Measurements from ENCODE around the gene CAMTA1.

DNA sequence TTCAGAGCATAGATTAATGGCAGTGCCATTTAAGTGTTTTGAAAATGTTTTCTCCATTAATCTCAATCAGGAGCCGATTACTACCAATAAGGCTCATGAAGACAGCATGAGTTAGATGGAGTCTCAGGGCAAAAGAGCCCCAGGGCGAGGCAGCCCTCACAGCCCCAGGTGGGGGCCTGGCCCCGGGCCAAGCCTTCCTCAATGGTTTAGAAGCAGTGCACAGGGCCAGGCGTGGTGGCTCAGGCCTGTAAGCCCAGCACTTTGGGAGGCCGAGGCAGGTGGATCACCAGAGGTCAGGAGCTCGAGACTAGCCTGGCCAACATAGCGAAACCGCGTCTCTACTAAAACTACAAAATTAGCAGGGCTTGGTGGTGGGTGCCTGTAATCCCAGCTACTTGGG, 637.7 kb downstream of the CAMTA1 start:
- TF ChIP-seq, protein P1, sequence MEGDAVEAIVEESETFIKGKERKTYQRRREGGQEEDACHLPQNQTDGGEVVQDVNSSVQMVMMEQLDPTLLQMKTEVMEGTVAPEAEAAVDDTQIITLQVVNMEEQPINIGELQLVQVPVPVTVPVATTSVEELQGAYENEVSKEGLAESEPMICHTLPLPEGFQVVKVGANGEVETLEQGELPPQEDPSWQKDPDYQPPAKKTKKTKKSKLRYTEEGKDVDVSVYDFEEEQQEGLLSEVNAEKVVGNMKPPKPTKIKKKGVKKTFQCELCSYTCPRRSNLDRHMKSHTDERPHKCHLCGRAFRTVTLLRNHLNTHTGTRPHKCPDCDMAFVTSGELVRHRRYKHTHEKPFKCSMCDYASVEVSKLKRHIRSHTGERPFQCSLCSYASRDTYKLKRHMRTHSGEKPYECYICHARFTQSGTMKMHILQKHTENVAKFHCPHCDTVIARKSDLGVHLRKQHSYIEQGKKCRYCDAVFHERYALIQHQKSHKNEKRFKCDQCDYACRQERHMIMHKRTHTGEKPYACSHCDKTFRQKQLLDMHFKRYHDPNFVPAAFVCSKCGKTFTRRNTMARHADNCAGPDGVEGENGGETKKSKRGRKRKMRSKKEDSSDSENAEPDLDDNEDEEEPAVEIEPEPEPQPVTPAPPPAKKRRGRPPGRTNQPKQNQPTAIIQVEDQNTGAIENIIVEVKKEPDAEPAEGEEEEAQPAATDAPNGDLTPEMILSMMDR (IDR thresholded peaks at IDR 0.05), result no peak
- no peak for TF ChIP-seq POLR2A (IDR thresholded peaks at IDR 0.05)

Data from upper lobe of left lung (tissue), 4 donors.